ENCODE data around the gene FBXW5. TPM values are rescaled to one million over a fixed set of nuclear protein-coding genes. Genes with fewer than 3 reads are reported as not detected.

Gene FBXW5
- total RNA-seq, 4 donors from 2014 or later = 101 to 166 (median 142) TPM

DNA sequence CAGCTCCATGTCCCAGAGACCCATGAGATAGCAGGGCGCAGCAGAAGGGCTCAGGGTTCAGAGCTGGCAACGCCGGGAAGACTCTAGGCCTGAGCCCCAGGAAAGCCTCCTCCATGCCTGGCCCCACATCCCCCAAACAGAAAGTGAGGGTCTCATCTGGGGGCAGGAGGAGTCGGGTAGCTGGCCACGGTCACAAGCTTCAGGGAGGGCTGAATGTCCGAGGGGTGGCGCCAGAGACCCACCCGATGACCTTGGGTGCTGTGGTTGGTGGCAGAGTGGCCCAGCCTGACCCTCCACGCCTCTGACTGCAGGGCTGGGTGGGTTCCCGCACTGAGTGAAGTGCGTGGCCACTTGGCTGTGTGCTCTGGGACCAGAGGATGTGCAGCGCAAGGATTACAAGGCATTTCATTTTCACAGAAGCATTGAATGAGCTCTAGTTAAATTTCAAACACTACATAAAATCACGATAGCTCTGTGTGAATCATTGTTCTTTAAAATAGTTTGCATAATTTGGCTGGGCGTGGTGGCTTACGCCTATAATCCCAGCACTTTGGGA lies 3.5 kb upstream of the FBXW5 start:
- peaks cover under 1% of the 10 kb centered on the region for H3K36me3 ChIP-seq
- no peak overlapping the region for H3K4me3 ChIP-seq
- no peak for DNase-seq (ENCODE audit: low spot score in 2 of 2)
- TF ChIP-seq POLR2AphosphoS5 (IDR thresholded peaks at IDR 0.05) = no peak
- TF ChIP-seq EP300 (IDR thresholded peaks at IDR 0.05) = no peak
- TF ChIP-seq, protein P1, sequence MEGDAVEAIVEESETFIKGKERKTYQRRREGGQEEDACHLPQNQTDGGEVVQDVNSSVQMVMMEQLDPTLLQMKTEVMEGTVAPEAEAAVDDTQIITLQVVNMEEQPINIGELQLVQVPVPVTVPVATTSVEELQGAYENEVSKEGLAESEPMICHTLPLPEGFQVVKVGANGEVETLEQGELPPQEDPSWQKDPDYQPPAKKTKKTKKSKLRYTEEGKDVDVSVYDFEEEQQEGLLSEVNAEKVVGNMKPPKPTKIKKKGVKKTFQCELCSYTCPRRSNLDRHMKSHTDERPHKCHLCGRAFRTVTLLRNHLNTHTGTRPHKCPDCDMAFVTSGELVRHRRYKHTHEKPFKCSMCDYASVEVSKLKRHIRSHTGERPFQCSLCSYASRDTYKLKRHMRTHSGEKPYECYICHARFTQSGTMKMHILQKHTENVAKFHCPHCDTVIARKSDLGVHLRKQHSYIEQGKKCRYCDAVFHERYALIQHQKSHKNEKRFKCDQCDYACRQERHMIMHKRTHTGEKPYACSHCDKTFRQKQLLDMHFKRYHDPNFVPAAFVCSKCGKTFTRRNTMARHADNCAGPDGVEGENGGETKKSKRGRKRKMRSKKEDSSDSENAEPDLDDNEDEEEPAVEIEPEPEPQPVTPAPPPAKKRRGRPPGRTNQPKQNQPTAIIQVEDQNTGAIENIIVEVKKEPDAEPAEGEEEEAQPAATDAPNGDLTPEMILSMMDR (IDR thresholded peaks at IDR 0.05) = no peak
- no peak for TF ChIP-seq POLR2A (IDR thresholded peaks at IDR 0.05)
- H3K4me1 ChIP-seq = peaks cover 45% of the 10 kb centered on the region
- WGBS = 24% methylated on average over 4 of the region's 15 CpGs
- no peaks in the 10 kb centered on the region for H3K27me3 ChIP-seq
- no peaks in the 10 kb centered on the region for H3K9me3 ChIP-seq
- H3K27ac ChIP-seq = no peak overlapping the region

GRCh38 chr9:136947028-136947891 lies 2.7 kb upstream of the FBXW5 start:
- 68% methylated on average over 17 of the region's 26 CpGs for WGBS
- Histone ChIP-seq H3K4me1 (peaks cover 47% of the 10 kb centered on the region), H3K36me3 (peaks cover 8% of the 10 kb centered on the region), H3K4me3 (no peak overlapping the region), H3K27ac (no peak overlapping the region), H3K27me3 (no peaks in the 10 kb centered on the region), H3K9me3 (no peaks in the 10 kb centered on the region)
- DNase-seq (ENCODE audit: low spot score in 2 of 2) = no peak
- no peak for TF ChIP-seq EP300 (IDR thresholded peaks at IDR 0.05)
- TF ChIP-seq, protein P1 (IDR thresholded peaks at IDR 0.05) = no peak
- TF ChIP-seq POLR2A (IDR thresholded peaks at IDR 0.05) = no peak
- TF ChIP-seq POLR2AphosphoS5 (IDR thresholded peaks at IDR 0.05) = no peak

DNA sequence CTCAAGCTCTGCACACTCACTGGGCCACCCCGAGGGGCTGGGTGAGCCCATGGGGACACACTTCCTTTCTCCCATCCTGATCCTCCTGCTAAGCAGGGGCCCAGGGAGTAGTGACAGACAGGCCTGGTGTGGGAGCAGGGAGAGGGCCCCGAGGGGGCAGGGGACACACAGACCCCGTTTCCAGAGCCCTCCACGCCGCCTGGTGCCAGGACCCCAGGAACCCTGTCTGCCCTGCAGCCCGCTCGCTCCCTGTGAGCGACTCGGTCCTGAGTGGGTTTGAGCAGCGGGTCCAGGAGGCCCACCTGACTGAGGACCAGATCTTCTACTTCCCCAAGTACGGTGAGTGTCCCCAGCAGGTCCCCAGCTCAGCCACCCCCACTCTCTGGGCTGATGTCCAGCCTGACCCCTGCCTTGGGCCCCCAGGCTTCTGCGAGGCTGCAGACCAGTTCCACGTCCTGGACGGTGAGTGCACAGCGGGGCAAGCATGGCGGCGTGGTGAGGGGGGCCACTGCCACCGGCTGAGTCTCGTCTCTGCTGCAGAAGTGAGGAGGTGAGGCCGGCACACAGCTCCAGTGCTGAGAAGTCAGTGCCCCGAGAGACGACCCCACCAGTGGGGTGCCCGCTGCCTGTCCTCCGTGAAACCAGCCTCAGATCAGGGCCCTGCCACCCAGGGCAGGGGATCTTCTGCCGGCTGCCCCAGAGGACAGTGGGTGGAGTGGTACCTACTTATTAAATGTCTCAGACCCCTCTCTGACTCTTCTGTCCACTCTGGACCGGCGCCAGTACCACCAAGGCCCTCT lies 1.9 kb upstream of the FBXW5 start:
- no peak overlapping the region for H3K27ac ChIP-seq
- peaks cover 49% of the 10 kb centered on the region for H3K4me1 ChIP-seq

DNA sequence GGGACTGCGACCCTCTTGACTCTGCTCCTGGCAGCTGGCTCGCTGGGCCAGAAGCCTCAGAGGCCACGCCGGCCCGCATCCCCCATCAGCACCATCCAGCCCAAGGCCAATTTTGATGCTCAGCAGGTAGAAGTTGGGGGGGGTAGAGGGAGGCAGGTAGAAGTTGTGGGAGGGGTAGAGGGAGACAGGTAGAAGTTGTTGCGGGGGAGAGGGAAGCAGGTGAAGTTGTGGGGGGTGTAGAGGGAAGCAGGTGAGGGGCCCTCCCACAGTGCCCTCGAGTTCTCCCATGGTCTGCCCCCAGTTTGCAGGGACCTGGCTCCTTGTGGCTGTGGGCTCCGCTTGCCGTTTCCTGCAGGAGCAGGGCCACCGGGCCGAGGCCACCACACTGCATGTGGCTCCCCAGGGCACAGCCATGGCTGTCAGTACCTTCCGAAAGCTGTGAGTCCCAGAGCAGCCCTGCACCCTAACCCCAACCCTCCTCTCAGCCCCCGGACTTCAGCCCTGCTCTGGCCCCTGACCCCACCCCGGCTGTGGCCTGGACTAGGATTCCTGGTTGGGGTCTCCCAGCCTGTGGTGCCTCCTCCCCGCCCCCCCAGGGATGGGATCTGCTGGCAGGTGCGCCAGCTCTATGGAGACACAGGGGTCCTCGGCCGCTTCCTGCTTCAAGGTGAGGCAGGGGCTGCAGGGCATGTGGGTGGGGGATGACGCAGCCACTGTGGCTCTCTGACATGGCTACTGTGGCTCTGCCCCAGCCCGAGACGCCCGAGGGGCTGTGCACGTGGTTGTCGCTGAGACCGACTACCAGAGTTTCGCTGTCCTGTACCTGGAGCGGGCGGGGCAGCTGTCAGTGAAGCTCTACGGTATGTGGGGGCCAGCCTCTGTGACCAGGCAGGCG lies 1.0 kb upstream of the FBXW5 start:
- WGBS = 79% methylated on average over 17 of the region's 30 CpGs
- peaks cover 48% of the 10 kb centered on the region for H3K4me1 ChIP-seq
- DNase-seq (ENCODE audit: low spot score in 2 of 2) = peak in 1 of 2 donors; percentile 68
- H3K4me3 ChIP-seq = no peak overlapping the region
- H3K27ac ChIP-seq = no peak overlapping the region
- no peak for TF ChIP-seq POLR2A (IDR thresholded peaks at IDR 0.05)
- TF ChIP-seq EP300 (IDR thresholded peaks at IDR 0.05) = no peak
- no peak for TF ChIP-seq POLR2AphosphoS5 (IDR thresholded peaks at IDR 0.05)
- peaks cover 25% of the 10 kb centered on the region for H3K36me3 ChIP-seq
- no peaks in the 10 kb centered on the region for H3K9me3 ChIP-seq
- H3K27me3 ChIP-seq = no peaks in the 10 kb centered on the region

More for the DNA sequence above, 1.9 kb upstream of the FBXW5 start:
- H3K9me3 ChIP-seq = no peaks in the 10 kb centered on the region
- H3K27me3 ChIP-seq = no peaks in the 10 kb centered on the region
- no peak for DNase-seq (ENCODE audit: low spot score in 2 of 2)
- H3K36me3 ChIP-seq = peaks cover 16% of the 10 kb centered on the region
- H3K4me3 ChIP-seq = no peak overlapping the region
- WGBS = 85% methylated on average over 15 of the region's 27 CpGs
- TF ChIP-seq, protein P1 (IDR thresholded peaks at IDR 0.05) = no peak
- TF ChIP-seq POLR2A (IDR thresholded peaks at IDR 0.05) = no peak

DNA sequence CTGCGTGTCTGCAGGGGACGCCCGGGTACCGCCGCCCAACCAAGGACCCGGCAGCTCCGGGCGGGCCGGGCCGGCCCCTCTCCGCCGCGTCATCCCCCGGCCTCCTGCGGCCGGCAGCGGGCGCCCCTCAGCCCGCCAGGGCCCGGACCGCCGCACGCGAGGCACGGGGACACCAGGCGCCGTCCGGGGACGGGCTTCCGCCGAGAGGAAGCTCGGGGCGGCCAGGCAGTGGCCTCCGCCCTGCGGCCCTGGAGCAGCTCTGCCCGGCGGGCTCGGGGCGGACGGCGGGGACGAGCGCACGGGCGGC lies 373 bp downstream of the FBXW5 start:
- Histone ChIP-seq H3K4me3 (peak overlapping the region; percentile 83), H3K4me1 (peaks cover 36% of the 10 kb centered on the region), H3K36me3 (peaks cover 39% of the 10 kb centered on the region), H3K27ac (peak overlapping the region; percentile 86), H3K9me3 (no peaks in the 10 kb centered on the region), H3K27me3 (no peaks in the 10 kb centered on the region)
- TF ChIP-seq POLR2AphosphoS5 (IDR thresholded peaks at IDR 0.05) (no peak), POLR2A (IDR thresholded peaks at IDR 0.05) (no peak), EP300 (IDR thresholded peaks at IDR 0.05) (no peak)
- TF ChIP-seq, protein P1 (IDR thresholded peaks at IDR 0.05) = no peak
- WGBS = no CpG with 5 or more reads among the region's 45 CpGs
- no peak for DNase-seq (ENCODE audit: low spot score in 2 of 2)

Data from suprapubic skin (tissue), 4 donors.